ENCODE data around the gene PIKFYVE.
"Not testable (repeated sequence)": the region's sequence is repeated elsewhere in the genome, so short reads cannot be mapped to it uniquely, and the experiment has no call there.

Gene PIKFYVE

GRCh38 chr2:208255557-208256106, 10.4 kb upstream of the PIKFYVE start:
- DNase-seq = no peak

DNA sequence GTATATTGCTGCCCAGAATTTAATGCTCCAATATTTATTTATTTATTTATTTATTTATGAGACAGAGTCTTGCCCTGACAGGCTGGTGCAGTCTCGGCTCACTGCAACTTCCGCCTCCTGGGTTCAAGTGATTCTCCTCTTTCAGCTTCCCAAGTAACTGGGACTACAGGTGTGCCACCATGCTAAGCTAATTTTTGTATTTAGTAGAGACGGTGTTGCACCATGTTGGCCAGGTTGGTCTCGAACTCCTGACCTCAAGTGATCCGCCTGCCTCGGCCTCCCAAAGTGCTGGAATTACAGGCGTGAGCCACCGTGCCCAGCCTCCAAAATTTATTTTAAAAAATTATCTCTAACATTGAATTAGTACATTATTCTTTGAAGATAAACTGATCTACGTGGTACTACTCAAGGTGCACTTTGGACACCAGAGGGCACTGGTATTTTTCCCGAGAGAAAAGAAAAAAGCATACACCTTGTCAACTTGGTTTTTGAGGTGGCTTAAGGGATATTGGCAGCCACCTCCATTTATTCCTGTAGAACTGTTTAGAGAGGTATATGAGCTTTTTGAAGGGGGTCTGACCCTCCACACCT, 9.8 kb upstream of the PIKFYVE start:
- no peak for DNase-seq

- not testable (repeated sequence) for DNase-seq
Measured at GRCh38 chr2:208256849-208257813, 8.9 kb upstream of the PIKFYVE start.

GRCh38 chr2:208265371-208265800, 669 bp upstream of the PIKFYVE start:
- peak; percentile 44 to 55 for DNase-seq

GRCh38 chr2:208266553-208266893, 468 bp downstream of the PIKFYVE start:
- no peak for DNase-seq

DNA sequence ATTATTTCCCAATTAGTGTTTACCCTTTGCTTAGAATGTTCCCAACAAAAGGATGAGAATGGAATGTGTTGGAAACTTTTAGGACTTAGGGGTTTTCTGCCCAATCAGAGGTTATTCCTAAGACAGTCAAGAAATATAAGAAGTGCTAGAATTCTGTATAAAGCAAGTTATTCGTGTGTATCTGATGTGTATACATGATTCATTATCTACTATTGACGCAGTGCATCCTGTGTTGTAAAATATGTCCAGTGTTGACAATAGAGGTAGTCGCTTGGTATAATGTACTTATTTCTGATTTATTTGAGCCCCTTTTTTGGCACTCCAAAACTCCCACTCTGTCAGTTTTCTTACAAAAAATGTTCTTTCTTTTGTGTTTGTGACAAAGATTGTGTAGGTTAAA, 881 bp downstream of the PIKFYVE start:
- DNase-seq = no peak

GRCh38 chr2:208267526-208267925, 1.5 kb downstream of the PIKFYVE start:
- not testable (repeated sequence) for DNase-seq

- no peak for DNase-seq
Measured at GRCh38 chr2:208268156-208268952, 2.3 kb downstream of the PIKFYVE start.

GRCh38 chr2:208269091-208269490, 3.0 kb downstream of the PIKFYVE start:
- no peak for DNase-seq

GRCh38 chr2:208274748-208275147, 8.7 kb downstream of the PIKFYVE start:
- DNase-seq = no peak

DNA sequence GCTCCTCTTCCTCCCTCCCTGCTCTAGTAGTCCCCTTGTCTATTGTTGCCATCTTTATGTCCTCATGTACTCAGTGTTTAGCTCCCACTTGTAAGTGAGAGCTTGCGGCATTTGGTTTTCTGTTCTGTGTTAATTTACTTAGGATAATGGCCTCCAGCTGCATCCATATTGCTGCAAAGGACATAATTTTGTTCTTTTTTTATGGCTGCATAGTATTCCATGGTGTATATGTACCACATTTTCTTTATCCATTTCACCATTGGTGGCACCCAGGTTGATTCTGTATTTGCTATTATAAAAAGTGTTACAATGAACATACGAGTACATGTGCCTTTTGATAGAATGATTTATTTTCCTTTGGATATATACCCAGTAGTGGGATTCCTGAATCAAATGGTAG, 12.5 kb downstream of the PIKFYVE start:
- DNase-seq = no peak

GRCh38 chr2:208279236-208279635, 13.2 kb downstream of the PIKFYVE start:
- no peak for DNase-seq

- DNase-seq = no peak
Measured at GRCh38 chr2:208280234-208280633, 14.2 kb downstream of the PIKFYVE start.

DNA sequence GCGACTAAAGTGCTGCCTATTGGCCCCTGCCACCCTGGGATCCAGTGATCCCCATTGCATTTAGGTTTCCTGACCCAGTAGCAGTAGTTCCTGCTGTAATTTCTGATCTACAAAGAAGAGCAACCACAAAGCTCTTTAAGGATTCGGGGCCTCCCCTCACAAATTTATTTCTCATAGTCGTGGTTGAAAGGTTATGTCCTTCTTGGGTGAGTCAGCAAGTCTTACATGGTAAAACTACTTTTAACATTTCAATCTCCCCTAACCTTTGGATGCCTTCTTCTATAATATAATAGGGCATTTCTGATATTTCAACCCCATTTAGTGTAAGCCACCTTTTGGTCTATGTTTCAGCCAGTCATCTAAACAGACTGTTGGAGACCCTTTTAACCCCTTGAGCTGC, 14.9 kb downstream of the PIKFYVE start:
- DNase-seq = no peak

- DNase-seq = no peak
Measured at GRCh38 chr2:208285853-208286252, 19.8 kb downstream of the PIKFYVE start.

GRCh38 chr2:208294482-208295024, 28.5 kb downstream of the PIKFYVE start:
- no peak for DNase-seq

DNA sequence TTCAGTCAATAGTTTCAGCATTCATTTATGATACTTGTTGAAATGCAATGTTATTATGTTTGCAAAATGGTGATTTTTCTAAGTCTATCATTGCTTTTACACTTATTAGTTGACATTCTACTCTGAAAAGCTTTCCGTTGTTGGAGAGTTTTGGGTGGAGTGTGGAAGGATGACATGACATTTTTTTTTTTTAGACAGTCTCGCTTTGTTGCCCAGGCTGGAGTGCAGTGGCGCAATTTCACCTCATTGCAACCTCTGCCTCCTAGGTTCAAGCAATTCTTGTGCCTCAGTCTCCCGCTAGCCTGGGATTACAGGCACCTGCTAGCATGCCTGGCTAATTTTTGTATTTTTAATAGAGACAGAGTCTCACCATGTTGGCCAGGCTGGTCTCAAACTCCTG, 29.8 kb downstream of the PIKFYVE start:
- no peak for DNase-seq

- no peak for DNase-seq
Measured at GRCh38 chr2:208296610-208297009, 30.6 kb downstream of the PIKFYVE start.

DNA sequence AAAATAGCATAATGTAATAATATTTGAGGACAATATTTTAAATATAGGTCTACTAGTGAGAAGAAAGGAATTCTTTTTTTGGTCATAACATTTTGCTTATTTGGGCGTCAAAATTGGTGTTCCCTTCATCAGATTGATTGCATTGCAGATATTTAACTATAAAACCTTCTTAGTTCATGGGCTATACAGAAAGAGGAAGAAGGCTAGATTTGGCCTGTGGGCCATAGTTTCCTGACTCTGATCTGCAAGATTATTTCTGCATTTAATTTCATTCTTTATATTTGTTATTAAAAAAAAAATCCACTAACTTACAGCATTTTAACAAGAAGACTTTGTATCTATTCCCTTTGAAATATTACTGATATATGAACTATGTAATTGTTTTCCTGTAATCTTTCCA, 31.9 kb downstream of the PIKFYVE start:
- DNase-seq = no peak

- DNase-seq = no peak
Measured at GRCh38 chr2:208300847-208301618, 35.0 kb downstream of the PIKFYVE start.

GRCh38 chr2:208304157-208304556, 38.1 kb downstream of the PIKFYVE start:
- DNase-seq = no peak

DNA sequence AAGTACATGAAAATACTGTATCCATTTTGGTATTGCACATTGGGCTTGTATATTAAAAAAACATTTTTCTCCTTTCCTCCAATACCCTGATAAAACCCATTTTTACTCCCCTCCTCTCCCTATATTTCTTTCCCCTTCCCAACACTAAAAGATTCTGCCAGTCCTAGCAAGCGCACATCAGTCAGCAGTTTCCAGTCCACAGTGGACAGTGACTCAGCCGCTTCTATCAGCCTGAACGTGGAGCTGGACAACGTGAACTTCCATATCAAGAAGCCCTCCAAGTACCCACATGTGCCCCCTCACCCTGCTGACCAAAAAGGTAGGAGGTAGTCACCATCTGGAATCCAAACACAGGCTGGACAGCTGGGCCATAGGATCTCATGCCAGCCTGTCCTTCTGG, 38.6 kb downstream of the PIKFYVE start:
- DNase-seq = no peak

Data from CD4-positive, alpha-beta T cell treated with Interleukin-1 beta for 1 hour (primary cell).